Stimulated activated CD4-positive, alpha-beta T cell treated with anti-CD3 and anti-CD28 coated beads, Interleukin-2, amount 100 ng/mL, for 4 hours (primary cell): Measurements from ENCODE around the gene ZNF862.

Experiments
- DNase-seq: peaks from one replicate; pipeline ENCODE4 v3.0.0-alpha.2; 2020; ENCODE audit warnings: low read depth

The ZNF862 gene

DNA sequence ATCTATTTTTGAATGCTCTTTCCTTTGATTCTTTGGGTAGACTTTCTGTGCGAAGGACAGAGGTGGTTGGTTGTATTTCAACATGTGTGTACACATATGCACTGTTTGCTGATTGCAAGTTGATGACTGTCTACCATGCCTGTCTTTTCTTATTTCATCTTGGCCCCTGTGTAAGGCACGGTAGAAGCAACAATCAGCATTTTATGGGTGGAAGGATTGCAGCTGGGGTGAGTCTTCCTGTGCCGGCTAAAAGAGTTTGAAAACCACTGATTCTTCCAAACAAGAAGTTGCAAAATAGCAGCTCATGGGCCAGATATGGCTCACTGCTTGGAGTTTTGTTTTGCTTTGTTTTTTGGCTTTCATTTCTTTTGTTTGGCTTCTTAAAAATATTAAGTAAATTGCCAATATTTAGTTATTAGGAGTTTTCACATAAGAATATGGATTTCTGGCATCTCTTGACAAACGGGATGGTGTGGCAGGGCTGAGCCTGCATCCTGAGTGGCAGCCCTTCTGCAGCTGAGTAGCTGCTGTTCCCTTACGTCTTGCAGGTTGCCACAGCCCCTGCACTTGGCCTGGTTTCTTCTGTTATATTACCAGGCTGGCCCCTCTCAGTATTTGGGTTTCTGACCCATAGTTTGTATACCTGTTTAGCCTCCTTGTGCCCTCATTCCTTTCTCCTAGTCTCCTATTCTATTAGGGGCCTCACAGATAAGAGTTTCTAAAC is 7.2 kb downstream of the ZNF862 start:
- no peak for DNase-seq

GRCh38 chr7:149846021-149846420 is 7.8 kb downstream of the ZNF862 start:
- DNase-seq: no peak

DNA sequence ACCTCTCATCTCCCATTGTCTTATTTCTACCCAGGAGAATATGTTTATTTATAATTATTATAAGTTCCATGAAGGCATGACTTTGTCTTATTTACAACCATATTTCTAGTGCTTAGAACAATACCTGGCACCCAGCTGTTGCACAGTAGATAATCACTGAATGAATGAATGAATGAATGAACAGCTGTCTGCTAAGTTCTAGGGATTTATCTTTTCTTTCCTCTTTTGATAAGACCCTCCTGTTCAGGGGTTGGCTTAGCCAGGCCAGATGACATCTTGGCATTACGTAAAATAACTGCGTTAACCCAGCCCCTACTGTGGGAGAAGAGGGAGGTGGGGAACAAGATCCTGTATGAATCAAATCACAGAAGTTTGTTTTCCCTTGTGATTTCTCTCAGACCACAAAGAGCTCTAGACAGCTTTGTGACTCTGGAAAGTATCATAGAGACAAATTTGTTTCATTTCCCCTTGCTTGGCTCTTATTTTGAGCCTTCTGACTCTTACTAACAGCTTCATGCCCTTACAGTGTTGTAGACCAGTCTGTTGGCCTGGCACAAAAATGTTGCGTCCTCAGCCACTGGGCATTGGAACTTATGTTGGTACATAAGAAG is 8.4 kb downstream of the ZNF862 start:
- no peak for DNase-seq

DNA sequence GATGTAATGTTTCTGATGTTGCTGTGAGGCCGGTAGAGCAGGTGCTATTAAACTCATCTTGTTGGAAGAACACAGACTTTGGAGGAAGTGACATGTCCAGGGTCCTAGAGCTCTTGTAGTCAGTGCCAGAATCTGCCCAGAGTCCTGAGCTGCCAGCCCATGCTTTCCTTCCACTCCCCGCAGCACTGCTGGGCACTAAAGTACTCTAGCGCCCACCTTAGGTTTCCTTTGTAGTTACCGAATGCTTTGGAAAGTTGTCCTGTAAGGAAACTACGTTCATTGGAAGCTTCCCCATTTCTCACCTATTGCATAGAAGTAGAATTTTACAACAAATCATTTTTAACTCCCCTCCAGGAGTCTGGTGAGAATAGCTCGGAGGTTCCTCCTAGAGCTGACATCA is 11.0 kb downstream of the ZNF862 start:
- DNase-seq: no peak

GRCh38 chr7:149850007-149850594 is 11.9 kb downstream of the ZNF862 start:
- no peak for DNase-seq

DNA sequence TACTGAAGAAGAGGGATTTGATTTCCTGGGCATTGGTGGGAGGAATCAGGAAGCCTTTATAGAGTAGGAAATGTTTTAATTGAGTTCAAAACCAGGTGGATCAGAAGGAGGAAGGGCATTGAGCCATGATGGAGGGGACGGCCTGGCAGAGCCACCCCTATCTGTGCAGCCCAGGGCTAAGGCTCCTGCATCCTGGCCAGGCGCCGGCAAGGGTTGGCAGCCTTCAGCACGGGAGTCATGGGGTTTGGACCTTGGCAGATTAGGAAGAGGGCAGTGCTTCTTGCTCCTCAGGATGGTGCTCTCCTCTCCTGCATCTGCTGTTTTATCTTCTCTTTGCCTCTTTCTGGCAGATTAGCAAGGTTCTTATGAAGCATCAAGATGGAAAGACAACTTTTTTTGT is 12.5 kb downstream of the ZNF862 start:
- no peak for DNase-seq

DNA sequence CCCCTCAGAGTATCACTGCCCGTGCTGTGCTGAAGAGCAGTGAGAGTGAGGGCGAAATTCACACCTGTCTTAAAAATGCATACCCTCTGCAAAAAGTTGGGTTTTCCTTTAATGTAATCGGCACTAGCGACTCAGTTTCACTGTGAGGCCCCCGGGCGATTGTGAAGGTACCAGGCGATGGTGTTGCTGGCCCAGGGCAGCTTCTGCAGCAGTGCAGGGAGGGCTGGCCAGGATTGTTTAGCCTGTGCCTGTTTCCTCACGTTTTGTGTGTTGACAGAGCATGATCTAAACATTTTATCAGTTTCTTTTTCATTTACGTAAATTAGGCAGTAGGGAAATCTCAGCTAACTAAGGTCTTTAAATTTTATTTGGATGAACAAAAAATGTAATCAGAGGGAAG is 13.3 kb downstream of the ZNF862 start:
- DNase-seq: no peak

DNA sequence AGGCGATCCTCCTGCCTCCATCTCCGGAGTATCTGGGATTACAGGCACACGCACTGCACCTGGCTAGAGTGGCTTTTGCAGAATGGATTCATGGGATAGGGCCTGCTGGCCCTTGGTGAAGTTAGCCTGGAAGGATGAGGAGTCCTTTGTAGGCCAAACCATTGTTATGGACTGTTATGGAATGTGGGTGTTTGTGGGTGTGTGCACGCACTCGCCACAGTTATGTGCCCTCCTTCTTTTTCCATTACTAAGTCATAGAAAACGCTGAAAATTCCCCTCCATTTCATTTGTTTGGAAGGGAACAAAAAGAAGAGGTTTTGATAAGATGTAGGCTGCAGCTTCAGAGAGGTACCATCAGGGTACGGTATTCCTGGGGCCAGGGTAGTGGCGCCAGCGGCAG is 15.0 kb downstream of the ZNF862 start:
- DNase-seq: no peak

GRCh38 chr7:149854611-149855360 is 16.6 kb downstream of the ZNF862 start:
- DNase-seq: no peak

DNA sequence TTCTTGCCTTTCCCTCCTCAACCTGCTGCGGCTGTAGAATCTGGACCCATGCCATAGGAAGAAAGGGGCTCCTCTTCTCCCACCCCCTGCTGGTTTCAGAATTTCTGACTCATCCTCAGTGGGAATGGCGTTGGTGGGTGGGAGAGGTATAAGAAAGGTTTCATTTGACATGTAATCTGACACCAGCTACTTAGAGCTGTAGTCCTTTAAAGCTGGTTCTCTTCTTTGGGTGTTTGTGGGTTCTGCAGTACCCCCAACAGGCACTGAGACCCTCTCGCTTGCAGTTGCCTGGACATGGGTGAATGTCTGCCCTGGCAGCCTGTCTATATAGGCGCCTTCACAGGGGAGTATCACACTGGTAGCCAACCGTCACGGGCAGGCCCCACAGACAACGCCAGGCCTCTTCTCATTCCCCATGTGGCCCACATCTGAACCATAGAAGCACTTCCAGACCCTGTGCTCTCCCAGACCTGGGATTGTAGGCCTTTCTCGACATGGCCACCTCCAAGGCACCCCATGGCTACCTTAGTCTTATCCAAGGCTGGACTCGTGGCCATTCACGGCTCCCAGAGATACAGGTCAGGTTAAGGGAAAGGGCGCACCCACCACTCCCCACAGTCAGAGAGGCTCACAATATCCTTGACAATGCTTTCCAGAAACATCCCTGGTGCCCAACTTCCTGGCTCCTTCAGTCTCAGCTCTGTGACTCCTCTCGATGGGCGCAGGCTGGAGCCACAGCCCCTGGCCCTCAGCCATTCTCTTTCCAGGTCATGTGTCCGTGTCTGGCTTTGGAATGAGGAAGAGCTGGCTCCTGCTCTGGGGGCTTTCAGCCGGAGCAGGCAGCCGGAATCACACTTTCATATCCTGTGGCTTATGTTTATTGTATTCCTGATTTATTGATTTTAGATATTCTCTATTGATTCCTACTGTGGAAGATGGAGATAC is 17.5 kb downstream of the ZNF862 start:
- no peak for DNase-seq

GRCh38 chr7:149856583-149856982 is 18.4 kb downstream of the ZNF862 start:
- DNase-seq: no peak

GRCh38 chr7:149859369-149859768 is 21.2 kb downstream of the ZNF862 start:
- DNase-seq: no peak

- DNase-seq: no peak
Observed at GRCh38 chr7:149859876-149860275, 21.7 kb downstream of the ZNF862 start.

- DNase-seq: no peak
Observed at GRCh38 chr7:149860821-149861727, 22.9 kb downstream of the ZNF862 start.

GRCh38 chr7:149861728-149862045 is 23.5 kb downstream of the ZNF862 start:
- DNase-seq: no peak

- no peak for DNase-seq
Observed at GRCh38 chr7:149862156-149862555, 24.0 kb downstream of the ZNF862 start.

DNA sequence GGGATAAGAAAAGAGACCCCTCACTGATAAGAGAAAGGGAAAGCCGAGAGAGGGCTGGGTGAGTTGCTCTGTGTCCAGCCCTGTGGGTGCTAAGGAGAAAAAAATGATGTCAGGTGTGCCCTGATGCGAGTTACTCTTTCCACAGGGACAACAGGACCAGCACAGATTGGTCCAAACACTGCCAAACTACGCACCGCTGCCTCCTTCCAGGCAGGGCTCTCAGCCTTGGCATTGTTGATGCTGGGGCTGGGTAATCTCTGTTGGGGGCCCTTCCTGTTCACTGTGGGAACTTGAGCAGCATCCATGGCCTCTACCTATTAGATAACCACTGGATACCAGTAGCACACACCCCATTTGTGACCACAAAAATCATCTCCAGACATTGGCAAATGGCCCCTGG is 25.3 kb downstream of the ZNF862 start:
- DNase-seq: no peak

DNA sequence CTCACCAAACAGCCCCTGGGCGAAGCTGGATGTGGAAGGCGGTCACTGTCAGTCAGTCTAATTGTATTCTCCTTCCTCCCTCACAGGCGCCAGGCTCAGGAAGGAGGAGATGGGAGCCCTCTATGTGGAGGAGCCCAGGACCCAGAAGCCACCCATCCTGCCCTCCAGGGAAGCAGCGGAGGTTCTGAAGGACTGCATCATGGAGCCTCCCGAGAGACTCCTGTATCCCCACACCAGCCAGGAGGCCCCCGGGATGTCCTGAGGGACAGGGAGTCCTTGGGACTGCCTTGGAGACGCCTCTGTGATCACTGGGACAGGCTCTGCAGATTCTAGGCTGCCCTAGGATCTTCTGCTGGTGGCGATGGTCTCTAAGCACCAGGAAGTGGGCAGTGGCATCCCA is 25.8 kb downstream of the ZNF862 start:
- no peak for DNase-seq

DNA sequence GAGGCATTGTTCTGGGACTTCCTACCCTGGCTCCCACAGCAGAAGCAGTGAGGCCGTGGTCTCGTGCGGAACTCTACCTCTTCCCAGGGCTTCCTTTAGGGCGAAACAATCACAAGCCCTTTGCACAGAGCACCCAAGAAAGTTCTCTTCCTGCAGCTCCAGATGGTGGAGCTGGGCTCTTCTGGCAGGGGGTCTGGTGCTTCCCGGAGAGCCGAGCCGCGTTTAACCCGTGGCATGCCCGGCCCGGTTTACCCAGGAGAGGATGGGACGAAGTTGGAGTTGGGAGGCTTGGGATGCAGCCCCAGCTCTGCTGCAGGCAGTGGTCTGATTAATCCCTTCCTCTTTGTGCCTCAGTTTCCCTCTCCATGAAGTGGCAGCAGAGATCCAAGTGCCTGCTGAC is 26.6 kb downstream of the ZNF862 start:
- no peak for DNase-seq

DNA sequence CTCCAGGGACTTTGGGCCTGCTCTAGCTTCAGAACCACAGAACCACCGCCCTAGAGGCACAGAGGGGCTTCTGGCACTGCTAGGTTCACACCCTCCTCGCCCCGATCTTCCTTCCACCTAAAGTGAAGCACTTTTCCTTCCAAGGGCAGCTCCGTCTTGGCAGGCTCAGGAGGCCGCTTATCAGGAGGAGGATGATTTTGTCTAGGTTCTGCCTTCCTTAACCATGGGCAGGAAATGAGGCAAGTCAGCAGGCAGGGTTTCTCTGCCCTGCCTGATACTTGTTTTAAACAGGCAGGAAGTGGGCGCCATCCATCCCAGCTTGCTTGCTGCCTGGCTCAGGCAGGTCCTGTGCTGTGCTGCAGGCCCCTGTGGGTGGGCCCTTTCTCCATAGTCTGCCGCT is 27.3 kb downstream of the ZNF862 start:
- no peak for DNase-seq
